Measurements from ENCODE around the gene STK10.

Gene STK10

GRCh38 chr5:172074896-172075295 is 113.1 kb downstream of the STK10 start:
- TF ChIP-seq ZBTB7A (IDR thresholded peaks at IDR 0.05; ENCODE audit: low read depth) (no peak), MAX (IDR thresholded peaks at IDR 0.05) (no peak), USF1 (IDR thresholded peaks at IDR 0.05) (no peak), NFIC (IDR thresholded peaks at IDR 0.05) (no peak), REST (IDR thresholded peaks at IDR 0.05; ENCODE audit: low read depth) (no peak), CEBPB (IDR thresholded peaks at IDR 0.05) (no peak), TEAD4 (IDR thresholded peaks at IDR 0.05) (no peak)

- TF ChIP-seq CEBPB (IDR thresholded peaks at IDR 0.05) (no peak), MAX (IDR thresholded peaks at IDR 0.05) (no peak), EGR1 (IDR thresholded peaks at IDR 0.05) (no peak), REST (IDR thresholded peaks at IDR 0.05; ENCODE audit: low read depth) (no peak), TCF12 (IDR thresholded peaks at IDR 0.05; ENCODE audit: low read depth) (no peak), CREB1 (IDR thresholded peaks at IDR 0.05; ENCODE audit: low read depth) (no peak), TEAD4 (IDR thresholded peaks at IDR 0.05) (no peak), RAD21 (IDR thresholded peaks at IDR 0.05; ENCODE audit: low read depth) (no peak), USF1 (IDR thresholded peaks at IDR 0.05) (no peak), ZBTB7A (IDR thresholded peaks at IDR 0.05; ENCODE audit: low read depth) (no peak), NFIC (IDR thresholded peaks at IDR 0.05) (no peak), EP300 (IDR thresholded peaks at IDR 0.05; ENCODE audit: borderline replicate concordance) (no peak), TAF1 (IDR thresholded peaks at IDR 0.05; ENCODE audit: low read depth) (no peak), YY1 (IDR thresholded peaks at IDR 0.05; ENCODE audit: low read depth) (no peak), FOXM1 (IDR thresholded peaks at IDR 0.05; ENCODE audit: borderline replicate concordance, low read depth) (no peak)
These were observed 116.6 kb downstream of the STK10 start for GRCh38 chr5:172071309-172071875.

GRCh38 chr5:172065431-172066065 is 122.5 kb downstream of the STK10 start:
- TF ChIP-seq TEAD4 (IDR thresholded peaks at IDR 0.05) = no peak
- no peak for TF ChIP-seq TCF12 (IDR thresholded peaks at IDR 0.05; ENCODE audit: low read depth)
- no peak for TF ChIP-seq EGR1 (IDR thresholded peaks at IDR 0.05)
- no peak for TF ChIP-seq NFIC (IDR thresholded peaks at IDR 0.05)
- TF ChIP-seq ZBTB7A (IDR thresholded peaks at IDR 0.05; ENCODE audit: low read depth) = no peak
- no peak for TF ChIP-seq YY1 (IDR thresholded peaks at IDR 0.05; ENCODE audit: low read depth)

- TF ChIP-seq RAD21 (IDR thresholded peaks at IDR 0.05; ENCODE audit: low read depth) (no peak), CREB1 (IDR thresholded peaks at IDR 0.05; ENCODE audit: low read depth) (no peak), YY1 (IDR thresholded peaks at IDR 0.05; ENCODE audit: low read depth) (no peak), EP300 (IDR thresholded peaks at IDR 0.05; ENCODE audit: borderline replicate concordance) (no peak), TEAD4 (IDR thresholded peaks at IDR 0.05) (no peak), MAX (IDR thresholded peaks at IDR 0.05) (no peak), REST (IDR thresholded peaks at IDR 0.05; ENCODE audit: low read depth) (no peak), NFIC (IDR thresholded peaks at IDR 0.05) (no peak), TCF12 (IDR thresholded peaks at IDR 0.05; ENCODE audit: low read depth) (no peak)
These were observed 123.3 kb downstream of the STK10 start for GRCh38 chr5:172064766-172065165.

All from Ishikawa (cell line).